IgD-negative memory B cell (primary cell): ENCODE results near the gene VGF. TPM values are rescaled to one million over a fixed set of nuclear protein-coding genes. Genes with fewer than 3 reads are reported as not detected.
A peak's percentile ranks its signal among the peaks of the same experiment; 100 is the strongest.
"Not testable (repeated sequence)": the region's sequence is repeated elsewhere in the genome, so short reads cannot be mapped to it uniquely, and the experiment has no call there.

Experiments used
- H3K27ac Mint-ChIP-seq, 3 donors: one replicate each; pipeline ENCODE4 v1.8.0; 2020 to 2022; ENCODE audit warnings: mild to moderate bottlenecking in 3 of 3, mixed read lengths in 3 of 3, moderate library complexity in 1 of 3
- H3K27me3 Mint-ChIP-seq: one replicate; pipeline ENCODE4 v1.8.0; 2021; ENCODE audit warnings: mixed read lengths
- H3K36me3 Mint-ChIP-seq: one replicate; pipeline ENCODE4 v1.8.0; 2020; ENCODE audit warnings: mild to moderate bottlenecking, mixed read lengths
- H3K4me1 Mint-ChIP-seq, 3 donors: one replicate each; pipeline ENCODE4 v1.8.0; 2020 to 2022; ENCODE audit warnings: mixed read lengths in 3 of 3, mild to moderate bottlenecking in 1 of 3
- H3K4me3 Mint-ChIP-seq, 4 donors: one replicate each; pipeline ENCODE4 v1.8.0; 2020 to 2022; ENCODE audit warnings: mild to moderate bottlenecking in 4 of 4, mixed read lengths in 4 of 4, moderate library complexity in 3 of 4
- H3K9me3 Mint-ChIP-seq, 3 donors: one replicate each; pipeline ENCODE4 v1.8.0; 2020 to 2021; ENCODE audit warnings: mixed read lengths in 3 of 3, mild to moderate bottlenecking in 1 of 3
- polyA plus RNA-seq: library from polyadenylated mRNA; unstranded; fragments of 300-500 nt; fragmentation: Illumina TruSeq; gene quantifications from one replicate; pipeline ENCODE4 v1.2.3, GENCODE V29; 2021

Gene VGF
- not detected for polyA plus RNA-seq

DNA sequence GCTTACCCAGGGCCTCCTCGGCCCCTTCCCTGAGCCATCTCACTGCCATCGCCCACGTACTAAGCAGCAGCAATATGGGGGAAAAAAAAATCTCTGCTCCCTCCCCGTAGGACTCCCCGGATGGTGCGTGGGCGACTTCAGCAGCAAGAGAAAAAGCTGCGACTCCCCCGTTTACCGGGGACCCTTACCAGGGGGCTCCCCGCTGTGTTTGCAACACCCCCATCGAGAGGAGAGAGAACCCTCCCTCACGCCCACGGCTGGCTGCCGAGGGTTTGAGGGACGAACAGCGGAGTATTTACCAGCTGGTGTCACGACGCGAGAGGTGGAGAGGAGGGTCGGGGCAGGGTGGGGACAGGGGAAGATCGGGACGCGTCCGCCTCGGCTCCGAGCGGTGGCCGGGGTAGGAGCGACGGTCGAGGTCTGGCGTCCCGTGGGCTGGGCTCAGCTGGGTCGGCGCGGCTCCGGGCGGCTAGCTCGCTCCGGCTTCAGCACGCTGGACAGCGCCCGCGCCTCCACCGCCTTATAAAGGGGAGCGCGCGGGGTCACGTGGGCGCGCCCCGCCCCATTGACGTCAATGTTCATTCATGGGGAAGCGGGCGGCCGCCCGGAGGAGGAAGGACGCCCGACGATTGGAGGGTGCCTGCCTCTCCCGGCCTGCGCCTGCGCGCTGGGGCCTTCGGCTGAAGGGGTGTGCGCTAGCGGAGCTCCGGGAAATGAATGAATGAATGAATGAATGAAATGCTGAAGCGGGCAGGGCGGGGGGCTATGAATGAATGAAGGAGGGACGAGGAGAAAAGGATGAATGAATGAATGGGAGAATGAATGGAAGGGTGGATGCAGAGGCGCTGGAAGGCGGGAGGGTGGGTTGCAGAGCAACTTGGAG, at the start of gene VGF:
TSS of gene VGF (minus strand) at position 495 of the 883 bp plus-strand sequence. CDS start 726 bp downstream, outside the sequence.
- Mint-ChIP-seq H3K27ac (peak within 1 kb of the TSS; percentile 73 to 96 (median 85)), H3K36me3 (no peaks in the 10 kb centered on the region), H3K27me3 (peaks cover 59% of the 10 kb centered on the region), H3K4me3 (peak within 1 kb of the TSS; percentile 44 to 88 (median 70)), H3K4me1 (peaks cover 9 to 21% (median 16%) of the 10 kb centered on the region in 3 donors), H3K9me3 (peaks cover 0 to 7% (median 0%) of the 10 kb centered on the region in 3 donors)

DNA sequence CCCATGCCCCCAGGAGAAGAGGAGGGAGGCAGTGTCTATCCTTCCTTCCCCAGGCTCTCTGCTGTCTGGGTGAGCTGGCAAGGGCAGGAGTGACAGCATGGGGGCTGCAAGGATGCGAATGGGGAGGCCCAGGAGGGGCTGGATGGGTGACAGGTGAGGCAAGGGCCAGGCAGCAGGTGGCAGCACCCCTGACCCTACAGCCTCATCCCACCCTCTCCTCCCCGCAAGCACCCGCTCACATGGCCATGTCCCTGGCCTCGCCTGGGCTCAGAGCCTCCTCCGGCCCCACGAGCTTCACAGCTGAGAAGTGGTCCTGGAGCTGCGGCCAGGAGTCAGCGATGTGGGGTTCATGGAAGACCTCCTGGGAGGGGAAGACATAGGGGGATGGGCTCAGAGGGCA, 46.6 kb upstream of the VGF start:
- Mint-ChIP-seq H3K36me3 (peaks cover 5% of the 10 kb centered on the region), H3K27me3 (no peaks in the 10 kb centered on the region), H3K27ac (no peak overlapping the region), H3K4me3 (no peak overlapping the region), H3K9me3 (no peaks in the 10 kb centered on the region), H3K4me1 (peaks cover 0 to 3% (median 3%) of the 10 kb centered on the region in 3 donors)

DNA sequence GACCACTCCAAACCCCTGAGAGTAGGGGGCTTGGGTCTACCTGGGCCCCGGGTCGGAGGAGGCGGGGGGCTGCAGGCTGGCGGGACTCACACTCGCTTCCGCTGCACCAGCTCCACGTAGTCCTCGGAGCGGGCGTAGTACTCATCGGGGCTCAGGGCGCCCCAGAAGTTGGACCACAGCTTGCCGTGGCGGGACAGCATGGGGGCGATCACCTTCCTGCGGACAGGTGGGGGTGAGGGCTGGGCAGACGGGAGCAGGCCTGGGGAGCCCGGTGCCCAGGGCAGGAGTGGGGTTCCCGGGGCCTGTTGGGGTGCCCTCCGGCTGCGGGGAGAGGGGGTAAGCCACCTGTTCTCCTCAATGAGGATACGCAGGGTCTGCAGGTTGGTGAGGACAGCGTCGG, 46.1 kb upstream of the VGF start:
- peaks cover 0 to under 1% (median under 1%) of the 10 kb centered on the region in 3 donors for H3K4me1 Mint-ChIP-seq
- H3K9me3 Mint-ChIP-seq = no peaks in the 10 kb centered on the region
- no peak overlapping the region for H3K27ac Mint-ChIP-seq
- H3K36me3 Mint-ChIP-seq = peaks cover 5% of the 10 kb centered on the region
- H3K27me3 Mint-ChIP-seq = no peaks in the 10 kb centered on the region
- no peak overlapping the region for H3K4me3 Mint-ChIP-seq

DNA sequence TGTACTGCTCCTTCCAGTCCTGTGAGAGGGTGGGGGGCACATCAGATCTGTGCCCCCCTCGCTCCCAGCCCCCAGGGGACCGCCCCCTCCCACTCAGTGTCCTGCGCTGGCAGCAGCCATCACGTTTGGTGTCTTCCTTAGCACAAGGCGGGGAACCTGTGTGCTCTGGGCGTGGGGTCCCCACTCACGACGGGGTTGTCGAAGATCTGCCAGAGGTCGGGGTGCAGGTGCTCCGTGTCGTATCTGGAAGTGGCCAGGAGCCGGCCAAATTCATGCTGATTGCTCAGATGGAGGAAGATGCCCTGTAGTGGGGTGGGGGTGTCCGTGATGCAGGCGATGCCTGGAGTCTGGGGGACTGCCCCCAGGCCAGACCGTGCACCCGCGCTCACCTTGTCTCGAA, 44.8 kb upstream of the VGF start:
- Mint-ChIP-seq H3K27me3 (no peaks in the 10 kb centered on the region), H3K4me3 (no peak overlapping the region), H3K36me3 (peaks cover 5% of the 10 kb centered on the region), H3K27ac (no peak overlapping the region), H3K4me1 (peaks cover 0 to 1% (median 0%) of the 10 kb centered on the region in 3 donors), H3K9me3 (no peaks in the 10 kb centered on the region)

DNA sequence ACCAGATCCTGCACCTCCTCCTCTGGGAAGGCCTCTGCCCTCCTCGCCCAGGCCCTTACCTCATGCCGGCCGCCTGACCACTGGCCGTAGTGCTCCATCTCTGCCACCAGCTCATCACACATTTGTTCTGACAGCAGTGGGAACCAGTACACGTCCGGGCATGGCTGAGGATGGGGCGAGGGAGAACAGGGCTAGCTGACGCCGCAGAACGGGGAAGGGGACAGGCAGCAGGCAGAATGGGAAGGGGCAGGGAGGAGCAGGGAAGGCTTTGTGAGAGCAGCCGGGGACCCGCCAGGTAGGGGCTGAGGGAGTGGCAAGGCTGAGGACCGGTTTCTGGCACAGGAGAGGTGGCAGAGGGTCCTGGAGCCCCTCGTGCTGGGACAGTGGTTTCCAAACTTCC, 43.4 kb upstream of the VGF start:
- Mint-ChIP-seq H3K4me1 (peaks cover 4 to 7% (median 5%) of the 10 kb centered on the region in 3 donors), H3K4me3 (no peak overlapping the region), H3K27me3 (peaks cover under 1% of the 10 kb centered on the region), H3K27ac (no peak overlapping the region), H3K9me3 (no peaks in the 10 kb centered on the region), H3K36me3 (peaks cover 3% of the 10 kb centered on the region)

DNA sequence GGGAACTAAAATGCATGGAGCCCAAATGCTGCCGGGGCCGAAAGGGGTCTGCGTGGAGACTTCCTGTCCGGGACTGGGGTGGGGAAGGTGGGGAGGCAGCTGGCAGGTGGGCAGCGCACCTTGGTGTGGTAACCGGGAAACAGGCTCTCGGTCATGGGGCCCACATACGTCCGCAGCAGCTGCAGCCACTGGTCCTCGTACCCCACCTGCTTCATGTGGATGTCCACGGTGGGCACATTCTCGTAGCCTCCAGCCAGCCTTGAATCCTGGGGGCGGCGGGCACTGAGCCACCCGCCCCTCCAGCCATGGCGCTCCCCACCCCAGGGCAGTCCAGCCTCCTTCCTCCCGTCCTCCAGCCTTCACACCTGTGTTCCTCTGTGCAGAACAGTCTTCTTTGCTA, 42.1 kb upstream of the VGF start:
- Mint-ChIP-seq H3K27me3 (peaks cover 7% of the 10 kb centered on the region), H3K4me1 (peaks cover 9 to 12% (median 9%) of the 10 kb centered on the region in 3 donors), H3K9me3 (no peaks in the 10 kb centered on the region), H3K4me3 (no peak overlapping the region), H3K27ac (peak overlapping the region in 1 of 3 donors; percentile 36), H3K36me3 (peaks cover 3% of the 10 kb centered on the region)

DNA sequence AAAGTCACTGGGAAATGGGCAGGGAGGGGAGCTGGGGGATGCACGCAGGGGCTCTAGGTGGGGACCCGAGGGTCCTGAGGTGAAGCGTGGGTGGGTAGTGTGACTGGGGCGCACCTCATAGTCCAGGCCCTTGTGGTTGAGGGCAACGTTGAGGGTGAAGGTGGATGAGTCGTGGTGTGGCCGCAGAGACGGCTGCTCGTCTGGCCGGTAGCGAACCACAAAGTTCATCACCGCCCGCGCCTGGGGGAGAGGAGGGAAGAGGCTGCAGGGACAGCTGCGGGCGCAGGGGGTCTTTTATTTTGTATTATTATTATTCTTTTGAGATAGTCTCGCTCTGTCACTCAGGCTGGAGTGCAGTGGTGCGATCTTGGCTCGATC, 41.3 kb upstream of the VGF start:
- Mint-ChIP-seq H3K4me3 (no peak overlapping the region), H3K27ac (no peak overlapping the region), H3K36me3 (peaks cover 3% of the 10 kb centered on the region), H3K4me1 (peaks cover 9 to 12% (median 9%) of the 10 kb centered on the region in 3 donors), H3K27me3 (peaks cover 9% of the 10 kb centered on the region), H3K9me3 (no peaks in the 10 kb centered on the region)

DNA sequence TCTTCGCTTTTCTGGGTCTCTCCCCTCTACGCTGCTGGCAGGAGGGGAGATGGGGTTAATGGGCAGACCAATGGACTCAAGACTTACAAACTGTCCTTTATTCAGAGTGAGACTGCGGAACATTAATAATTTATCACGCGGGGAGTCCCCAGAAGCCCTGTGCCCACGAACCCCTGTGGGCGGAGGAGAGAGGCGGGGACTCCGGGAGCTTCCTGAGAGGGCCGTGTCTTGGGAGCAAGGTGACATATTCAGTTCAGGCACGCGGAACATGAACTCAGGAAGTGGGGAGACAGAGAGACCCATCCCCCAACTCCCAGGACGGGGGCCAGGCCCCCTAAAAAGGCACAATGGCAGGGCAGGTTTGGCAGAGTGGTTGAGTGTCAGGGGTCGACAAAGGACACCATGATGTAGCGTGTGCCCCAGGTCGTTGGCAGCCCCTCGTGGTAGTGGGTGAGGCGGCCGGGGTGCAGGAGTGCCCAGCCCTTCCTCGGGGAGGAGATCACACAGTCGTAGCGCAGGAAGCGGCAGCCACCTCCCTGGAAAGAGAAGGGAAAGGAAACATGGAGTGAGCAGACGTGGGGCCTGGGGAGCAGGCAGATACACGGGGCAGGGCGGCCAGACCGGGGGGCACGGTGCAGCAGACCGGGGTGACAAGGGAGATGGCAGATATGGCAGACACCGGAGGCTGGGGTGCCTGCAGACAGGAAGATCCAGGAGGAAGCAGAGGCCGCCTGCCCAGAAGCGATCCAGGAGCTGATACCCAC, 40.7 kb upstream of the VGF start:
- peaks cover 12% of the 10 kb centered on the region for H3K27me3 Mint-ChIP-seq
- H3K27ac Mint-ChIP-seq = no peak overlapping the region
- no peaks in the 10 kb centered on the region for H3K9me3 Mint-ChIP-seq
- H3K4me1 Mint-ChIP-seq = peaks cover 9 to 13% (median 9%) of the 10 kb centered on the region in 3 donors
- H3K36me3 Mint-ChIP-seq = peaks cover 3% of the 10 kb centered on the region
- H3K4me3 Mint-ChIP-seq = no peak overlapping the region

DNA sequence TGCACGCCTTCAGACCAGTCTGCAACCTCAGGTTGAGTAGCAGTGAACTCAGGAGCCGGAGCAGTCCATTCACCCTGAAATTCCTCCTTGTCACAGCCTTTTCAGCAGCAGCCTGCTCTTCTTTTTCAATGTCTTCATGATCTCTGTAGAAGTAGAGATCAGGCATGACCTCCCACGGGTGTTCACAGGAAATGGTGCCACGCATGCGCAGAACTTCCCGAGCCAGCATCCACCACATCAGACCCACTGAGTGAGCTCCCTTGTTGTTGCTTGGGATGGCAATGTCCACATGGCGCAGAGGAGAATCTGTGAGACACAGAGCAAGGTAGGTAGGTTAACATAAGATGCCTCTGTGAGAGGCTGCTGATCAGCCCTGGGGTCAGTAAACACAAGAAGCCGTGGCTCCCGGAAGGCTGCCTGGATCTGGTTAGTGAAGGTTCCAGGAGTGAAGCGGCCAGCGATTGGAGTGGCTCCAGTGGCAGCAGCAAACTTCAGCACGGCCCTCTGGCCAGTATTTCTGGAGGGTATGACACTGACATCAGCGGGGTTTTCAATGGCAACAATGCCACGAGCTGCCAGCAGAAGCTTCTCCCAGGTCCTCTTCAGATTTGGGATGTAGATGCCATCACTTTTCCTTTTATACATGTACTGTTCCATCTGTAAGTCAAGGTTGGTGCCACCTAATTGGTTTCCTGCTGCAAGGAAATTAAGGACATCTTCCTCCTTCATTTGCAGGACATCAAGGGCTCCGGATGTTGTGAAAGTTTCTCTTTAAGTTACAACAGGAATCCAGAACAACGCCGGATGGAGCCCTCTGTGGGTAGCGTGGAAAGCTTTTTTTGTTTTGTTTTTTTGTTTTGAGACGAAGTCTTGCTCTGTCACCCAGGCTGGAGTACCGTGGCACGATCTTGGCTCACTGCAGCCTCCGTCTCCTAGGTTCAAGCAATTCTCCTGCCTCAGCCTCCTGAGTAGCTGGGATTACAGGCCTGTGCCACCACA, 38.7 kb upstream of the VGF start:
- H3K9me3 Mint-ChIP-seq, H3K36me3 Mint-ChIP-seq, H3K27ac Mint-ChIP-seq: not testable (repeated sequence)
- Mint-ChIP-seq H3K4me1 (peaks cover 9 to 13% (median 10%) of the 10 kb centered on the region in 3 donors), H3K27me3 (peaks cover 24% of the 10 kb centered on the region), H3K4me3 (peak overlapping the region in 2 of 4 donors; percentile 7 to 32)

DNA sequence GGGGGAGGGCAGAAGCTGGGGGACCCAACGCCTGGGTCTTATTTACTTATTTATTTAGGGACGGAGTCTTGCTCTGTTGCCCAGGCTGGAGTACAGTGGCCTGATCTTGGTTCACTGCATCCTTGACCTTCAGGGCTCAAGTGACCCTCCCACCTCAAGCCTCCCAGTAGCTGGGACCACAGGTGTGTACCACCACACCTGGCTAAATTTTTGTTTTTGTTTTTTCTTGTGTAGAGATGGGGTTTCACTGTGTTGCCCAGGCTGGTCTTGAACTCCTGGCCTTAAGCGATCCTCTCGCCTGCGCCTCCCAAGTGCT, 37.2 kb upstream of the VGF start:
- Mint-ChIP-seq H3K4me1 (peaks cover 9 to 13% (median 10%) of the 10 kb centered on the region in 3 donors), H3K9me3 (no peaks in the 10 kb centered on the region), H3K36me3 (peaks cover under 1% of the 10 kb centered on the region), H3K27ac (no peak overlapping the region), H3K4me3 (no peak overlapping the region), H3K27me3 (peaks cover 24% of the 10 kb centered on the region)

DNA sequence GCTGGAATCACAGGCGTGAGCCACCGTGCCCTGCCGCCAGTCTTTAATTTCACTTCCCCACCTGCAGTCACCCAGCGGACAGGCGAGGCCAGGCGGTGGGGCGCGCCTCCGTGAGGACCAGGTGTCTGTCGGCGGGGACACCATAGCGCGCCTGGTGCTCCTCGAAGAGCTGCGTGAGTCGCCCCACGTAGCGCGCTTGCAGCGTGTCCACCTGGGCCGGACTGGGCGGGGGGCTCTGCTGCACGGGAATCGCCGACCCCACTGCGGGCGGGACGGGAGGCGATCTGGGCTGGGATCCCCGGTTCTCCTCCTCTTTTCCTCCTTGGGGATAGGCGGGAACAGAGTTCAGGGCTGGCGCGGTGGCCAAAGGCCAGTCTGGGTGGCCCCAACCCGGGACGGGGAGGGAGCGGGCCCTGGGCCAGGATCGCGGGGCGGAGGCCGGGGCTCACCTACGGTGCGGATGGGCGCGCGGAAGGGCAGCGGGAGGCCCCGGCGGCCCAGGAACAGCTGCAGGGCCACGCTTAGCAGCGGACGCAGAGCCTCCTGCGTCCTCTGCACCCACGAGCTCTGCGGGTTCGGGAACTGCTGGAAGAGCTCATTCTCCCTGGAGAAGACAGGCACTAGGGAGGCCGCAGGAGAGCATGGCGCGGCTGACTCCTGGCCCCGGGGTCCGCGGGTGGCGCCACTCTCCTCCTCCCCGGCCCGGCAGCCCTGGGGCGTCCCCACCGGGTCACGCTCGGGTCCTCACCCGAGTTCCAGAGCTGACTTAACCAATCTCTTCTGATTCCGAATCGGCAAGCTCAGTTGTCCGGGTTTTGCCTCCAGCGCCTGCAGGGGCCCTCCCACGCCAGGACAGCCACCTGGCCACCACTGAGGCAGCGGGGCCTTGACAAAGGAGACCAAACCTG, 36.6 kb upstream of the VGF start:
- H3K4me1 Mint-ChIP-seq = peaks cover 9 to 13% (median 10%) of the 10 kb centered on the region in 3 donors
- H3K27me3 Mint-ChIP-seq = peaks cover 24% of the 10 kb centered on the region
- no peaks in the 10 kb centered on the region for H3K36me3 Mint-ChIP-seq
- no peaks in the 10 kb centered on the region for H3K9me3 Mint-ChIP-seq
- peak overlapping the region in 1 of 3 donors; percentile 81 for H3K27ac Mint-ChIP-seq
- H3K4me3 Mint-ChIP-seq = peak overlapping the region in 1 of 4 donors; percentile 8

DNA sequence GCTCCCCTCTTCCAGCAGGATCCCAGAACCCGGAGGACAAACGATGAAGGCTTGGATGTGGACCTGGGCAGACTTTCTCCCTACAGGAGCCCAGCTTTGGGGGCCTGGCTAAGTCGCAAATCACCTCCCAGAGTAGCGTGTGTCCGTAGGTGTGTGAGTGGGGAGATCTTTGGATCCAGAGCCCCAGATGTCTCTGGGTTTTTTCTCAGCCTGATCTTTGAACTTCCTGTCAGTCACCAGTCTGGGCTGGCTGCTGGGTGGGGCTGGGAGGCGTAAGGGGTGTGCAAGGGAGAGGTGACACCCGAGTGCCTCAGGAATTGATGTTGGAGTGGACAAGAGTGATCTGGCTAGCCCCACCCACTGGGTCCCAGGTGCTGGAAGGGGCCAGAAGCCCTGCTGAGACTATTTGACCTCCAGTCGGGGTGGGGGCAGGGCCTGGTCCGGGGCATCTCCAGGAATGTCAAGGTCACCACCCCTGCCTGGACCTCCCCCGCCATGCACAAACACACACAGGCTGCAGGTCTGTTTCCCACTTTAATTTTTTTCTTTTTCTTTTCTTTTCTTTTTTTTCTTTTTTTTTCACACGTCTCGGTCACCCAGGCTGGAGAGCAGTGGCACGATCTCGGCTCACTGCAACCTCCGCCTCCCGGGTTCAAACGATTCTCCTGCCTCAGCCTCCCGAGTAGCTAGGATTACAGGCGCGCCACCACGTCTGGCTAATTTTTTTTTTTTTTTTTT, 35.7 kb upstream of the VGF start, which contains the start of gene MOGAT3:
TSS of gene MOGAT3 (minus strand) at position 175 of the 738 bp plus-strand sequence. CDS start 182 bp downstream, outside the sequence.
- H3K27me3 Mint-ChIP-seq = peaks cover 24% of the 10 kb centered on the region
- peak within 1 kb of the TSS in 2 of 4 donors; percentile 8 to 37 for H3K4me3 Mint-ChIP-seq
- peak within 1 kb of the TSS in 2 of 3 donors; percentile 27 to 81 for H3K27ac Mint-ChIP-seq
- H3K4me1 Mint-ChIP-seq = peaks cover 9 to 13% (median 10%) of the 10 kb centered on the region in 3 donors
- no peaks in the 10 kb centered on the region for H3K36me3 Mint-ChIP-seq
- no peaks in the 10 kb centered on the region for H3K9me3 Mint-ChIP-seq

DNA sequence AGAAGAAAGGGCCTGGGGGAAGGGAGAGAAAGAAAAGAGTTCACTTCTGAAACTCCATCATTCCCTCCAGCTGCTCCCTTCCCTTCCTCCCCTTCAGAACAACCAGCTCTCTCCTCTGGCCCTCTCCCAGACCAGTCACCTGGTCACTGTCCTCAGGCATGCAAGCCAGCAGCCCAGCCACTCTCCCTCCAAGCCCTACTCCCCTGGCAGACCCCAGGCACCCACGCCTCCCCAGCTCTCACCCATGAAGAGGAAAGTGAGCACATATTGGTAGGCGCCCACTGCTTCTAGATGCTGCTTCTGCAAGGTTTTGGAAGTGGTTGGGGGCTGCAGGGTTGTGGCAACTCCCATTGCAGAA, 35.1 kb upstream of the VGF start:
- peaks cover 24% of the 10 kb centered on the region for H3K27me3 Mint-ChIP-seq
- H3K36me3 Mint-ChIP-seq = no peaks in the 10 kb centered on the region
- H3K4me3 Mint-ChIP-seq = no peak overlapping the region
- no peaks in the 10 kb centered on the region for H3K9me3 Mint-ChIP-seq
- peaks cover 9 to 12% (median 10%) of the 10 kb centered on the region in 3 donors for H3K4me1 Mint-ChIP-seq
- peak overlapping the region in 1 of 3 donors; percentile 27 for H3K27ac Mint-ChIP-seq
